Measurements from ENCODE around the gene GFI1. TPM values are rescaled to one million over a fixed set of nuclear protein-coding genes. Genes with fewer than 3 reads are reported as not detected.

Gene GFI1
- total RNA-seq, 2 experiments from 2014 or later, result 47.8 to 49.6 TPM

- Mint-ChIP-seq H3K4me1 (peaks cover 50% of the 10 kb centered on the region), H3K27ac (peak overlapping the region; percentile 90), H3K27me3 (no peaks in the 10 kb centered on the region), H3K4me3 (peak overlapping the region; percentile 82), H3K9me3 (no peaks in the 10 kb centered on the region), H3K36me3 (ENCODE audit: low read depth) (peaks cover 24% of the 10 kb centered on the region)
- peak; percentile 90 for DNase-seq
- POLR2A ChIA-PET, result interaction anchor here (0.5 to 4.9 kb wide), 10 partner anchors 8 to 314 kb away, joined by 3 to 35 read pairs (median 4); no protein-coding TSS in a partner anchor
- CTCF ChIA-PET, result interaction anchor here (0.6 to 5.8 kb wide), 41 partner anchors 8 to 792 kb away, joined by 3 to 33 read pairs (median 5); partner anchors contain the start of gene DIPK1A
Observed at GRCh38 chr1:92485381-92486250, 1.1 kb downstream of the GFI1 start.

GRCh38 chr1:92484472-92485380 lies 2.0 kb downstream of the GFI1 start:
- CTCF ChIA-PET, result interaction anchor here (0.6 to 5.8 kb wide), 37 partner anchors 8 to 604 kb away, joined by 3 to 33 read pairs (median 5); partner anchors contain the start of gene DIPK1A
- Mint-ChIP-seq H3K4me1 (peaks cover 49% of the 10 kb centered on the region), H3K27ac (peak overlapping the region; percentile 90), H3K4me3 (peak overlapping the region; percentile 82), H3K36me3 (ENCODE audit: low read depth) (peaks cover 30% of the 10 kb centered on the region), H3K9me3 (no peaks in the 10 kb centered on the region), H3K27me3 (no peaks in the 10 kb centered on the region)
- peak; percentile 65 for DNase-seq
- POLR2A ChIA-PET, result interaction anchor here (0.8 to 4.9 kb wide), 5 partner anchors 53 to 167 kb away, joined by 3 to 35 read pairs (median 7); no protein-coding TSS in a partner anchor

- CTCF ChIA-PET, result interaction anchor here (0.6 to 5.8 kb wide), 16 partner anchors 8 to 173 kb away, joined by 3 to 33 read pairs (median 4); no protein-coding TSS in a partner anchor
- Mint-ChIP-seq H3K4me1 (peaks cover 49% of the 10 kb centered on the region), H3K36me3 (ENCODE audit: low read depth) (peaks cover 38% of the 10 kb centered on the region), H3K4me3 (peak overlapping the region; percentile 82), H3K27ac (peak overlapping the region; percentile 90), H3K9me3 (no peaks in the 10 kb centered on the region), H3K27me3 (no peaks in the 10 kb centered on the region)
- peak; percentile 54 for DNase-seq
- POLR2A ChIA-PET, result interaction anchor here (0.6 to 4.9 kb wide), 6 partner anchors 54 to 171 kb away, joined by 3 to 35 read pairs (median 4); no protein-coding TSS in a partner anchor
Observed at GRCh38 chr1:92483610-92484471, 2.9 kb downstream of the GFI1 start.

- Mint-ChIP-seq H3K36me3 (ENCODE audit: low read depth) (peaks cover 46% of the 10 kb centered on the region), H3K9me3 (no peaks in the 10 kb centered on the region), H3K4me3 (peak overlapping the region; percentile 82), H3K4me1 (peaks cover 51% of the 10 kb centered on the region), H3K27me3 (no peaks in the 10 kb centered on the region), H3K27ac (peak overlapping the region; percentile 90)
- peak; percentile 43 for DNase-seq
- POLR2A ChIA-PET, result interaction anchor here (0.6 to 4.9 kb wide), 6 partner anchors 9 to 169 kb away, joined by 3 to 35 read pairs (median 6); no protein-coding TSS in a partner anchor
- CTCF ChIA-PET, result interaction anchor here (0.6 to 5.8 kb wide), 16 partner anchors 9 to 173 kb away, joined by 3 to 33 read pairs (median 4); no protein-coding TSS in a partner anchor
Observed at GRCh38 chr1:92482665-92483609, 3.8 kb downstream of the GFI1 start.

- Mint-ChIP-seq H3K27me3 (no peaks in the 10 kb centered on the region), H3K9me3 (no peaks in the 10 kb centered on the region), H3K4me1 (peaks cover 53% of the 10 kb centered on the region), H3K36me3 (ENCODE audit: low read depth) (peaks cover 53% of the 10 kb centered on the region), H3K4me3 (peak overlapping the region; percentile 82), H3K27ac (peak overlapping the region; percentile 90)
- ChIA-PET POLR2A (interaction anchor here (0.6 to 1.5 kb wide), 3 partner anchors 8 to 168 kb away, joined by 3 to 7 read pairs (median 7); no protein-coding TSS in a partner anchor), CTCF (interaction anchor here (0.7 to 5.8 kb wide), 13 partner anchors 8 to 172 kb away, joined by 3 to 31 read pairs (median 4); no protein-coding TSS in a partner anchor)
- no peak for DNase-seq
Observed at GRCh38 chr1:92481971-92482664, 4.6 kb downstream of the GFI1 start.

GRCh38 chr1:92481599-92481925 lies 5.2 kb downstream of the GFI1 start:
- Mint-ChIP-seq H3K9me3 (no peaks in the 10 kb centered on the region), H3K4me1 (peaks cover 57% of the 10 kb centered on the region), H3K4me3 (peak overlapping the region; percentile 82), H3K36me3 (ENCODE audit: low read depth) (peaks cover 56% of the 10 kb centered on the region), H3K27ac (peak overlapping the region; percentile 75), H3K27me3 (no peaks in the 10 kb centered on the region)
- POLR2A ChIA-PET, result interaction anchor here (1.0 kb wide), 1 partner anchor 55 kb away, joined by 3 read pairs; no protein-coding TSS in a partner anchor
- CTCF ChIA-PET, result interaction anchor here (0.7 to 1.6 kb wide), 6 partner anchors 15 to 162 kb away, joined by 3 to 5 read pairs (median 3); no protein-coding TSS in a partner anchor
- no peak for DNase-seq

- H3K9me3 Mint-ChIP-seq, result no peaks in the 10 kb centered on the region
- POLR2A ChIA-PET, result interaction anchor here (0.5 kb wide), 1 partner anchor 169 kb away, joined by 5 read pairs; no protein-coding TSS in a partner anchor
- H3K36me3 Mint-ChIP-seq (ENCODE audit: low read depth), result peaks cover 61% of the 10 kb centered on the region
- H3K27ac Mint-ChIP-seq, result peak overlapping the region; percentile 75
- H3K4me3 Mint-ChIP-seq, result peak overlapping the region; percentile 82
- DNase-seq, result no peak
- peaks cover 60% of the 10 kb centered on the region for H3K4me1 Mint-ChIP-seq
- H3K27me3 Mint-ChIP-seq, result no peaks in the 10 kb centered on the region
- CTCF ChIA-PET, result interaction anchor here (0.5 to 1.7 kb wide), 4 partner anchors 29 to 807 kb away, joined by 3 read pairs; no protein-coding TSS in a partner anchor
Observed at GRCh38 chr1:92480813-92481598, 5.7 kb downstream of the GFI1 start.

GRCh38 chr1:92480200-92480812 lies 6.4 kb downstream of the GFI1 start:
- POLR2A ChIA-PET, result interaction anchor here (0.5 kb wide), 1 partner anchor 168 kb away, joined by 5 read pairs; no protein-coding TSS in a partner anchor
- Mint-ChIP-seq H3K4me3 (peak overlapping the region; percentile 38), H3K36me3 (ENCODE audit: low read depth) (peaks cover 68% of the 10 kb centered on the region), H3K9me3 (no peaks in the 10 kb centered on the region), H3K4me1 (peaks cover 65% of the 10 kb centered on the region), H3K27ac (peak overlapping the region; percentile 44), H3K27me3 (no peaks in the 10 kb centered on the region)
- CTCF ChIA-PET, result interaction anchor here (1.7 kb wide), 1 partner anchor 124 kb away, joined by 3 read pairs; no protein-coding TSS in a partner anchor
- DNase-seq, result no peak

GRCh38 chr1:92479587-92479986 lies 7.1 kb downstream of the GFI1 start:
- DNase-seq, result no peak
- Mint-ChIP-seq H3K9me3 (no peaks in the 10 kb centered on the region), H3K27ac (peak overlapping the region; percentile 44), H3K27me3 (no peaks in the 10 kb centered on the region), H3K4me3 (peak overlapping the region; percentile 38), H3K36me3 (ENCODE audit: low read depth) (peaks cover 76% of the 10 kb centered on the region), H3K4me1 (peaks cover 72% of the 10 kb centered on the region)
- POLR2A ChIA-PET, result no interaction called here
- CTCF ChIA-PET, result interaction anchor here (0.7 to 1.7 kb wide), 2 partner anchors 61 to 124 kb away, joined by 3 read pairs; no protein-coding TSS in a partner anchor

All from activated CD4-positive, alpha-beta T cell treated with anti-CD3 and anti-CD28 coated beads, Interleukin-2, amount 10 ng/mL, durations not matched to agents 7 days and 5 days (primary cell).